ENCODE results near the gene ZNF280A. TPM values are rescaled to one million over a fixed set of nuclear protein-coding genes. Genes with fewer than 3 reads are reported as not detected.

ZNF280A gene
- polyA plus RNA-seq, 3 donors, result not detected

DNA sequence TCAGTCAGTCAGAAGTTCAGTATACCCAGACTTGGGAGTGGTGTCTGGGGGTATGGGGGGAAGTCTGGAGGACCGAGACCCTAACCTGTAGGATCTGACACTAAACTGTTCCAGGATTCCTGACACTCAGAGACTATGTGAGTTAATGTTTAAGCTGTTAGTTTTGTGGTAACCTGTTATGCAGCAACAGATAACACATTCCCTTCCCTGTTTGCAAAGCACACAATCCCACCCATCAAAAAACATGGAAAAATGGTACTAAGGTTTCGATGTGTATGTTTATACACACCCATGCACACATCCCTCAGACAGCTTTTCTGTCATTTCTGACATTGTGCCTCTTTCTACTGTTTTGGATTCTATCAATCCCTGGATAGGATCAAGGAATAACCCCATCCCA, 39.1 kb downstream of the ZNF280A start:
- Mint-ChIP-seq H3K27me3 (ENCODE audit: low read depth in 3 of 3) (peaks cover 0 to 2% (median 0%) of the 10 kb centered on the region in 3 donors), H3K36me3 (no peaks in the 10 kb centered on the region), H3K9me3 (no peaks in the 10 kb centered on the region), H3K4me3 (no peak overlapping the region), H3K27ac (no peak overlapping the region), H3K4me1 (peaks cover 2% of the 10 kb centered on the region)
- H3K9ac ChIP-seq (ENCODE audit: insufficient read depth, low read length, poor library complexity, severe bottlenecking), result no peak overlapping the region
- intact Hi-C loops (cut with micrococcal nuclease), result no loop called here
- no peaks in the 10 kb centered on the region for H3K9me3 ChIP-seq (replicated peaks in 1 of 2; ENCODE audit: control insufficient read depth in 1 of 2, insufficient read depth in 1 of 2, low read length in 2 of 2)
- no peaks in the 10 kb centered on the region for H4K20me1 ChIP-seq (ENCODE audit: insufficient read depth, low read length)
- no peak overlapping the region for H2AFZ ChIP-seq (ENCODE audit: insufficient read depth, low read depth, low read length, poor library complexity, severe bottlenecking)
- H3K4me1 ChIP-seq (ENCODE audit: control insufficient read depth in 1 of 2, insufficient read depth in 2 of 2, low read length in 2 of 2), result no peaks in the 10 kb centered on the region
- H3K79me2 ChIP-seq (ENCODE audit: insufficient read depth, low read length), result no peaks in the 10 kb centered on the region
- no peak overlapping the region for H3K4me3 ChIP-seq (replicated peaks in 1 of 3; ENCODE audit: low read depth in 2 of 3, low read length in 3 of 3)
- no peak overlapping the region for H3K4me2 ChIP-seq (replicated peaks; ENCODE audit: extremely low read depth, low read length, poor library complexity, severe bottlenecking)
- H3K36me3 ChIP-seq (replicated peaks in 1 of 2; ENCODE audit: control insufficient read depth in 1 of 2, insufficient read depth in 2 of 2, low read length in 2 of 2), result no peaks in the 10 kb centered on the region
- no peaks in the 10 kb centered on the region for H3K27me3 ChIP-seq (ENCODE audit: control insufficient read depth in 2 of 2, insufficient read depth in 2 of 2, low read length in 2 of 2)
- TF ChIP-seq, protein P1, sequence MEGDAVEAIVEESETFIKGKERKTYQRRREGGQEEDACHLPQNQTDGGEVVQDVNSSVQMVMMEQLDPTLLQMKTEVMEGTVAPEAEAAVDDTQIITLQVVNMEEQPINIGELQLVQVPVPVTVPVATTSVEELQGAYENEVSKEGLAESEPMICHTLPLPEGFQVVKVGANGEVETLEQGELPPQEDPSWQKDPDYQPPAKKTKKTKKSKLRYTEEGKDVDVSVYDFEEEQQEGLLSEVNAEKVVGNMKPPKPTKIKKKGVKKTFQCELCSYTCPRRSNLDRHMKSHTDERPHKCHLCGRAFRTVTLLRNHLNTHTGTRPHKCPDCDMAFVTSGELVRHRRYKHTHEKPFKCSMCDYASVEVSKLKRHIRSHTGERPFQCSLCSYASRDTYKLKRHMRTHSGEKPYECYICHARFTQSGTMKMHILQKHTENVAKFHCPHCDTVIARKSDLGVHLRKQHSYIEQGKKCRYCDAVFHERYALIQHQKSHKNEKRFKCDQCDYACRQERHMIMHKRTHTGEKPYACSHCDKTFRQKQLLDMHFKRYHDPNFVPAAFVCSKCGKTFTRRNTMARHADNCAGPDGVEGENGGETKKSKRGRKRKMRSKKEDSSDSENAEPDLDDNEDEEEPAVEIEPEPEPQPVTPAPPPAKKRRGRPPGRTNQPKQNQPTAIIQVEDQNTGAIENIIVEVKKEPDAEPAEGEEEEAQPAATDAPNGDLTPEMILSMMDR (IDR thresholded peaks at IDR 0.05), result no peak
- no CpG with 5 or more reads among the region's 2 CpGs for WGBS (ENCODE audit: insufficient coverage)
- no peak overlapping the region for H3K27ac ChIP-seq (ENCODE audit: low read depth in 1 of 2, low read length in 2 of 2)
- no peak for DNase-seq

DNA sequence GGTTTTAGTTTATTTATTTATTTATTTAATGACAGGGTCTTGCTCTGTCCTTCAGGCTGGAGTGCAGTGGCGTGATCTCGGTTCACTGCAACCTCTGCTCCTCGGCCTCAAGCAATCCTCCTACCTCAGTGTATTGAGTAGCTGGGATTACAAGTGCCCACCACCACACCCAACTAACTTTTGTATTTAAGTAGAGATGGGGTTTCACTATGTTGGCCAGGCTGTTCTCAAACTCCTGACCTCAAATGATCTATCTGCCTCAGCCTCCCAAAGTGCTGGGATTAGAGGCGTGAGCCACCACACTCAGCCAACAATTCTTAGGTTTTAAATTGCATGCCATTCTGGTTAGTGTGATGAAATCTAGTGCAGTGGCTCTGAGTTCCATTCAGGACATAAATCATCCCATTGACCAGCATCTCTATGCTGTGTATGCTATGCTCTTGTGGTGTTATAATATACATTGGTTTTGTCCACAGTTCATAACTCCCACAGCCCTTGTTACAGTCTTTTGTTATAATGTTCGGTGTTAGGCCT, 40.0 kb downstream of the ZNF280A start:
- H3K27me3 Mint-ChIP-seq (ENCODE audit: low read depth in 3 of 3), result peaks cover 0 to 3% (median 2%) of the 10 kb centered on the region in 3 donors
- H3K9me3 Mint-ChIP-seq, result no peaks in the 10 kb centered on the region
- H3K36me3 ChIP-seq (replicated peaks in 1 of 2; ENCODE audit: control insufficient read depth in 1 of 2, insufficient read depth in 2 of 2, low read length in 2 of 2), result no peaks in the 10 kb centered on the region
- no peak overlapping the region for H3K9ac ChIP-seq (ENCODE audit: insufficient read depth, low read length, poor library complexity, severe bottlenecking)
- no peak overlapping the region for H3K4me3 Mint-ChIP-seq
- H3K9me3 ChIP-seq (replicated peaks in 1 of 2; ENCODE audit: control insufficient read depth in 1 of 2, insufficient read depth in 1 of 2, low read length in 2 of 2), result no peaks in the 10 kb centered on the region
- H3K4me2 ChIP-seq (replicated peaks; ENCODE audit: extremely low read depth, low read length, poor library complexity, severe bottlenecking), result no peak overlapping the region
- H3K27ac ChIP-seq (ENCODE audit: low read depth in 1 of 2, low read length in 2 of 2), result no peak overlapping the region
- H4K20me1 ChIP-seq (ENCODE audit: insufficient read depth, low read length), result no peaks in the 10 kb centered on the region
- no peaks in the 10 kb centered on the region for H3K79me2 ChIP-seq (ENCODE audit: insufficient read depth, low read length)
- no peak for DNase-seq
- no peaks in the 10 kb centered on the region for H3K4me1 ChIP-seq (ENCODE audit: control insufficient read depth in 1 of 2, insufficient read depth in 2 of 2, low read length in 2 of 2)
- no CpG with 5 or more reads among the region's 5 CpGs for WGBS (ENCODE audit: insufficient coverage)
- H3K4me3 ChIP-seq (replicated peaks in 1 of 3; ENCODE audit: low read depth in 2 of 3, low read length in 3 of 3), result no peak overlapping the region
- H3K4me1 Mint-ChIP-seq, result peaks cover 4% of the 10 kb centered on the region
- intact Hi-C loops (cut with micrococcal nuclease), result no loop called here
- TF ChIP-seq, protein P1 (IDR thresholded peaks at IDR 0.05), result no peak
- no peaks in the 10 kb centered on the region for H3K36me3 Mint-ChIP-seq
- H3K27ac Mint-ChIP-seq, result peak overlapping the region in 1 of 7 donors; percentile 31
- no peaks in the 10 kb centered on the region for H3K27me3 ChIP-seq (ENCODE audit: control insufficient read depth in 2 of 2, insufficient read depth in 2 of 2, low read length in 2 of 2)
- no peak overlapping the region for H2AFZ ChIP-seq (ENCODE audit: insufficient read depth, low read depth, low read length, poor library complexity, severe bottlenecking)

Data from CD14-positive monocyte (primary cell).